H7 (cell line): ENCODE measurements around the gene NRXN2. TPM values are rescaled to one million over a fixed set of nuclear protein-coding genes. Genes with fewer than 3 reads are reported as not detected.

Experiments used
- DNase-seq: peaks from one replicate; pipeline ENCODE4 v3.0.0; 2012
- H3K27me3 ChIP-seq: 2 replicates; pipeline ENCODE4 v1.6.0; 2011; ENCODE audit warnings: mild to moderate bottlenecking, low read length; ENCODE audit not compliant: control insufficient read depth, insufficient read depth
- H3K36me3 ChIP-seq: replicated peaks from 2 replicates; pipeline ENCODE4 v1.5.1; 2011; ENCODE audit warnings: low read length; ENCODE audit not compliant: control insufficient read depth, insufficient read depth
- H3K4me3 ChIP-seq: 2 replicates; pipeline ENCODE4 v1.5.1; 2011; ENCODE audit warnings: low read depth, mild to moderate bottlenecking, control low read depth, low read length, moderate library complexity; ENCODE audit not compliant: insufficient read depth
- total RNA-seq: library from RNA; depleted of rRNA; stranded (reverse); fragments of >200 nt; shearing (Covaris generic); gene quantifications from 2 replicates; pipeline ENCODE4 v1.2.3, GENCODE V29; 2014; rRNA removed

The NRXN2 gene
- total RNA-seq, 1 experiment from 2014 or later, result 1.9 TPM

DNA sequence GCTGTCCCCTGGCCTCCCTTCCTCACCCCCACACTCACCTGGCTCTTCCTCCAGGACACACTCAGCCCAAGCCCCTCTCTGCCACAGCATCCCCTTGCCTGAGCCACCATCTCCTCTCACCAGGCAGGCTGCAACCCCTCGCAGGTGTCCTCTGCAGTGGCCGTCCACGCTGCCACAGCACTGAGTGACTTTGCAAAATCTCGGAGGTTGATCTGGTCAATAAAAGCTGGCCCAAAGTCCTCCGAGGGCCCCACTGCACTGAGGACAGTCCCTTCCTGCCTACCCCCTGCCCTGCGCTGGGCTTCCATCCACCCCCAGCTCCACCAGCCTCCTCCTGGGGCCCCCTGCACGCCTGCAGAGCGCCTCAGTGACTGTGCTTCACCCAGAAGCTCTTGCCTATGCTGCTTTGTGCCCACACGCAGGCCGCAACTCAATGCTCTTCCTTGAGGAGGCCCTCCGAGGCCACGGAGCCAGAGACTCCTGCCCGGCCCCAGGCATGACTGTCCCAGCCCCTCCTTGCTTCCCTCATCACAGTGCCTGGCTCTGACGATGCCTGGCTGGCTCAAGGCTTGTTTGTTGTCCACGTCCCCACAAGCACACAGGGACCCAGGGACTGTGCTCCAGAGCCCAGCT is 162.7 kb downstream of the NRXN2 start:
- H3K27me3 ChIP-seq, result no peaks in the 10 kb centered on the region
- no peak for DNase-seq
- H3K36me3 ChIP-seq, result no peaks in the 10 kb centered on the region
- no peak overlapping the region for H3K4me3 ChIP-seq

DNA sequence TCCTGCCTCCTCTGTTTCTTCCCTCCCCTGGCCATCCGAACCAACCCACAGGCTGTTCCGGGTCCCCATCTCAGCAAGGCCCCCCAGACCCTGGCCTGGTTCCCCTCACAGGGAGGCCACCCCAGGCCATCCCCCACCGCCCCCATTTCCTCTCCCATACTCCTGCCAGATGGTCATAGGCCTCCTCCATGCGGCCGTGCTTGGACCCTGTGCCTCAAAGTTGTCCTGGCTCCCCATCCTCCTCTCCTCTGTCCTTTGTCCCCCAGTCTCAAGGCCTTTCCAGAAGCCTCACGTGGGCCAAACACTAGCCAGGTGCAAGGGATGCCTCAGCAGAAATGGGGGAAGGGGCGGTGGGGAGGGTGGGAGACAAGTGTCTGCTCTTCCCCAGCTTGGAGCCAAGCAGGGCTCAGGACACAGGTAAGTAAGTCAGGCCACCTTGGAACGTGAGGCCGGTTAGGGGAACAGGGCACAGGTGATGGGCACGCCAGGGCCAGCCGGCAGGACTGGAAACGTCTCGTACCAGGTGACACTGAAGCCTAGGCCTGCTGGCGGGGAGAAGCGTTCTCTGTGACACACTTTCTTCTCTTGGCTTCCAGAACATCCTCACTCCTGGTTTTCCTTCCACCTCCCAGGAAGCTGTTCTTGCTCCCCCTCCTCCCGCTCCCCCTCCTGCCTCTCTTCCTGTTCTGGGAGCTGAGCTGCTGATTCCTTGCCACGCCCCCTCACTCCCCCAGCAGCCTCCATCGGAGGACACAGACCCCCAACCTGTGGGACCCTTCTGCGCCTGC is 163.5 kb downstream of the NRXN2 start:
- H3K36me3 ChIP-seq, result no peaks in the 10 kb centered on the region
- no peaks in the 10 kb centered on the region for H3K27me3 ChIP-seq
- no peak overlapping the region for H3K4me3 ChIP-seq
- DNase-seq, result peak; percentile 81

DNA sequence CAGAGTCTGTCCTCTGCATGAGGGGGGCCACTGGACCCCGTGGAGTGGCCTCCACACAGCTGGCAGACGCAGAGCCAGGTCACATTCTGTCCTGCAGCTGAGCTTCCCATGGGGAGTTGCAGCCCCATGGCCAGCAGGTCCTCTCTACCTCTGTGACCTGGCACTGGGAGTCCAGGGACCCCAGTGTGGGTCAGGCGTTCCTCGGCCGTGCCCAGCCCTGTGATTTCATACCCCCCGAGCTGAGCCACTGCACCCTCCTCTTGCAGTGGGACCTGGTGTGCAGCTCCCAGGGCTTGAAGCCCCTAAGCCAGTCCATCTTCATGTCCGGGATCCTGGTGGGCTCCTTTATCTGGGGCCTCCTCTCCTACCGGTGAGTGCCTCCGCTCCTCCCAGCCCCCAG is 164.1 kb downstream of the NRXN2 start:
- no peak for DNase-seq
- no peak overlapping the region for H3K4me3 ChIP-seq
- no peaks in the 10 kb centered on the region for H3K27me3 ChIP-seq
- H3K36me3 ChIP-seq, result no peaks in the 10 kb centered on the region

DNA sequence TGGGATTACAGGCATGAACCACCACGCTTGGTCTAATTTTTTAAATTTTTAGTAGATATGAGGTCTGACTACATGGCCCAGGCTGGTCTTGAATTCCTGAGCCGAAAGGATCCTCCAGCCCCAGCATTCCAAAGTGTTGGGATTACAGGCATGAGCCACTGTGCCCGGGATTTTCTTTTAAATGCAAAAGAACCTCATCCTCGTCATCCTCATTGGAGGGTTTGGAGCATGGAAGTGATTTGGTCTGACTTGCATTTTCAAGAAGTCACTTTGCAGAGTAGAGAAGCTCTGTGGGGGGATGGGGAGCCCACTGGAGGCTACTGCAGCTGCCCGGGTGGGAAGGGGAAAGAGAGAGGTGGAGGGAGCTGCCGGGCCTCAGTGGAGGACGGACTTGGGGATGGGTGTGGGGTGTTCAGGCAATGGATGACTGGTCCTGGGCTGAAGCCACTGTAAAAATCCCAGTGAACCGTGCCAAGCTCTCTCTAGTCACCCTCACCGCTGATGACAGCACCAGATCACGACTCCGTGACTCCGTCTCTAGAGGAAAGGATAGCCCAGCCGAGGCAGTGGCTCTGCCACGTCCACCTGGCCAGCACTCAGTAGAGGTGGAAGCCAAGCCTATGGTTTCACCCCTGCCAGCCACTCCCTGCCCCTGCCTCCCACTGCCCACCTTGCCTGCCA is 164.8 kb downstream of the NRXN2 start:
- H3K4me3 ChIP-seq, result no peak overlapping the region
- peak; percentile 76 for DNase-seq

DNA sequence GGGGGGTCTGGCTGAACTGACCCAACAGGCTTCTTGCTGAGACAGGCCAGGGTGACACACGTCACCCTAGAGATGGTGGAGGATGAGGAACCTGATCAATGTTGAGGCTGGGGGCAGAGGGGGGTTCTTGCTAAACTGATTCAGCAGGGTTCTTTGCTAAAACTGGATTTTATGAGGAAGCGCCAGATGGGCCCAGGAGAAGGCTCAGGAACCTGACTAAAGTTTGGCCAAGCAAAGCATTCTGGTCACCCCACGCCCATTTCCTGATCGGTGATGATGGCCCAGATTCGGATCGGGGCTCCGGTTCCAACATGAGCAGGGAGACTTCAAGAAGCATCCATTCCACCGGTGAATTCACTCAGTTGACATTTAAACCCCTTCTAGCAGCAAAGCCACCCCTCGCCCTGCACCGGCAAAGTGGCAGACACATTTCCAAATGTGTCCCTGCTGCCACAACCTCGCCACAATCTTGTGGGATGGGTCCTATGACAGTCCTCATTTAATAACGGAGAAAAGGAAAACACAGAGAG is 166.2 kb downstream of the NRXN2 start:
- no peak for DNase-seq
- Histone ChIP-seq H3K36me3 (no peaks in the 10 kb centered on the region), H3K27me3 (no peaks in the 10 kb centered on the region), H3K4me3 (no peak overlapping the region)

More for the DNA sequence above, 164.8 kb downstream of the NRXN2 start:
- H3K36me3 ChIP-seq, result no peaks in the 10 kb centered on the region
- H3K27me3 ChIP-seq, result no peaks in the 10 kb centered on the region

Other genes with a start within 250 kb of the NRXN2 start
- gene SLC22A11, start 167.3 kb downstream of the NRXN2 start, total RNA-seq, result 0.67 TPM in 1 of 2 replicates, not detected in the other
- not detected in 2 replicates for gene SLC22A12, start 132.0 kb downstream of the NRXN2 start, total RNA-seq
- 9.2 and 12.3 TPM in 2 replicates for gene RASGRP2, start 20.9 kb upstream of the NRXN2 start, total RNA-seq
- gene PYGM, start 36.8 kb upstream of the NRXN2 start, total RNA-seq, result 2.9 and 6.4 TPM in 2 replicates
- gene SF1, start 55.3 kb upstream of the NRXN2 start, total RNA-seq, result 66.5 and 80.0 TPM in 2 replicates
- gene MAP4K2, start 80.0 kb upstream of the NRXN2 start, total RNA-seq, result 24.5 and 29.7 TPM in 2 replicates
- 31.7 and 40.0 TPM in 2 replicates for gene MEN1, start 87.4 kb upstream of the NRXN2 start, total RNA-seq
- 2.3 and 2.6 TPM in 2 replicates for gene CDC42BPG, start 121.5 kb upstream of the NRXN2 start, total RNA-seq
- gene EHD1, start 155.4 kb upstream of the NRXN2 start, total RNA-seq, result 23.7 and 30.2 TPM in 2 replicates
- gene ATG2A, start 194.0 kb upstream of the NRXN2 start, total RNA-seq, result 19.3 and 22.5 TPM in 2 replicates
- 5.0 and 6.0 TPM in 2 replicates for gene PPP2R5B, start 201.5 kb upstream of the NRXN2 start, total RNA-seq
- gene GPHA2, start 212.7 kb upstream of the NRXN2 start, total RNA-seq, result 2.4 TPM in 1 of 2 replicates, not detected in the other
- 0.97 and 1.1 TPM in 2 replicates for gene MAJIN, start 248.9 kb upstream of the NRXN2 start, total RNA-seq